GM21723 (cell line): ENCODE data around the gene NOS1AP.

ENCODE experiments used
- ATAC-seq: cut with Tn5 transposase; IDR thresholded peaks from one replicate; pipeline ENCODE4 v1.9.1; 2021; ENCODE audit warnings: mild to moderate bottlenecking, moderate library complexity; ENCODE audit not compliant: unreplicated experiment

Gene NOS1AP

DNA sequence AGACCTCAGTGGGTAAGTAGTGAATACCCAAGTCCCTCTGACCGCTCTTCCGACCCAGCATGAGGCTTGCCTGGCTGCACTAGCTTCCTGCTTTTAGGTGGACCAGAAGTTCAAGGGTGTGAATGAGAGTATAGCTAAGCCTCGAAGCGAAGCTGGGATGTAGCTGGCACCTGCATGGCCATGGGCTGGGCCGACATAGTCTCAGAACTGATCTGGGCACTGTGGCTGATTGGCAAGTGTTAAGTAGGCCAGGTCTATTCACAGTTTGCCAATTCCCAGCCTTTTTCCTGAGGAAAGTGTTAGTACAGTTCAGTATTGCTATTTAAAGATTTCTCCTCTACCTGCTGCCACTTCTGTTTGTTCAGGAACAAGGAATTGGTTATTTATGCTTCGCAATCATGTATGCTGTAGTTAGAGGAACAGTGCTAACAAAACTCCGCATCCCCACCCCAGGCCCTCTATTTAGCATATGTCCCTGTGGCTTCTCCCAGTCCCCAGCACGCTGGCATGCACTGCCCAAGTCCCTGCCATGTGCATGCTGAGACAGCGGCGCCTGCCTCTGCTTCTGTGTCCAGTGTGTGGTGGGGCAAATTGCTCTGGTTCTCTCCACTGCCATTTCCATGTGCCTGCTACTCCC is 290.9 kb downstream of the NOS1AP start:
- no peak for ATAC-seq

DNA sequence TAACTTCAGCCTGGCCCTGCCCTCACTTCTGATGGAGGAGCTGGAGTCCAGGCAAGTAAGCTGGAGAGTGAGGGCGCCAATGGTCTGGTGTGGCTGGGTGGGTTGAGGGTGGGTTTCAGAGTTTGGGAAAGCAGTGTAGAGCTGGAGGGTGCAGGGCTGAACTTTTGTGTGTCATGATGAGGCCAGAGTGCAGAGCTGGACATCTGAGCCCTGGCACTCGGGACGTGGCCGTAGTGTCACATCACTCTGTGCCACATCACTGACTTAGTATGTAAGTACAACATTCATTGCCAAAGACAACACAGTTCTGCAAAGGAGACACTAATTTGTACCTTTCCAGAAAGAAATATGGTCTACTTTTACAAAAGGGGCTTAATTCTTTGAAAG is 291.4 kb downstream of the NOS1AP start:
- ATAC-seq, result no peak

DNA sequence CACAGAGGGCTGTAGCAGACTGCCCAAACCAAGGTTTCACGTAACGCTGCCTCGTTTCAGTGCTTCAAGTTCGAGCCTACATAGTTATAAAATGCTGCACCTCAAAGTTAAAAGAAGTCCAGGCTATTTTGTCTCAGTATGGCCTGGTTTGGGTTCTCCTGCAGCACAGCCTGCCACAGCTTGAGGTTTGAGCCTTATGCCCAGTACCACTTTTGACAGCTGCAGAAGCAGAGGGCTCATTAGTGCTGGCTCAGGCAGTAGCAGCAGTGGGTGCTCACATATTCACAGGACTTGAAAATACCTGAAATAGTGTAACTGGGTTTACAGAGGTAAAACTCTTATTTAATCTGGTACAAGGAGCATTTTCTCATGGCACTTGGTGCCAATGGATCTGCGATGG is 291.9 kb downstream of the NOS1AP start:
- ATAC-seq, result peak; percentile 29

DNA sequence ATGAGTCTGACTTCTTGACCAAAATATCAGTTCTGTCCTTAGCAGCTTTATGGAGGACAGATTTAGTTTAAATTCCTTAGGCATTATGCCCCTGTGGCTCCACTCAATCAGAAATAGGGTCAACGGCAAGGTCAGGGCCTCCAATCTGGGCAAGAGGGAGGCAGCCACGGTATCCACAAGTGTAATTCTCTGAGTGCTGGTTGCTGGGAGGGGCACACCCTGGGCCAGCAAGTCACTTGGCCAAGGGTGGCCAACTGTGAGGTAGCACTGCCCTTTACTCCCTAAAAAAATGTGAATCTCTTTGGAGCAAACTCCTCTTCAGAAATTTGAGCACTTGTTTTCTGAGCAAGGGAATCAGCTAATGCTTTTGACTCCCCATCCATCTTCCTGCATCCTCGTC is 294.3 kb downstream of the NOS1AP start:
- ATAC-seq, result no peak

DNA sequence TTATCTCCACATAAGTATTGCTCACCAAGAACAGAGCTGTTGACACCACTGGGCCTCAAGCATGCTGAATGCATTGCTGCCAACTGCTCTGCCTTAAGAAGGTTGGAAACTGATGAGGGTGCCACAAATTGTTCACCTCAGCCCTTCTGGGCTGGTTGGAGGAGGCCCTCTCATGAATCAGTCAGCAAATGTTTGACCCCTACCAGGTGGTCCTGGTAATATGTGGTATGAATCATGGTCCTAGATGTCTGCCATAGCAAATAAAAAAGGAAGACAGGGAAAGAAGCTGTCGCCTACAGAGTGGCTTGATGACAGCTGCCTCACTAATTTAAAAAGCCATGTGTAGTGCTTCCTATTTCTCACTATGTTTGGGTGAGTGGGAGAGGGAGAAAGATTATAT is 295.0 kb downstream of the NOS1AP start:
- ATAC-seq, result no peak

DNA sequence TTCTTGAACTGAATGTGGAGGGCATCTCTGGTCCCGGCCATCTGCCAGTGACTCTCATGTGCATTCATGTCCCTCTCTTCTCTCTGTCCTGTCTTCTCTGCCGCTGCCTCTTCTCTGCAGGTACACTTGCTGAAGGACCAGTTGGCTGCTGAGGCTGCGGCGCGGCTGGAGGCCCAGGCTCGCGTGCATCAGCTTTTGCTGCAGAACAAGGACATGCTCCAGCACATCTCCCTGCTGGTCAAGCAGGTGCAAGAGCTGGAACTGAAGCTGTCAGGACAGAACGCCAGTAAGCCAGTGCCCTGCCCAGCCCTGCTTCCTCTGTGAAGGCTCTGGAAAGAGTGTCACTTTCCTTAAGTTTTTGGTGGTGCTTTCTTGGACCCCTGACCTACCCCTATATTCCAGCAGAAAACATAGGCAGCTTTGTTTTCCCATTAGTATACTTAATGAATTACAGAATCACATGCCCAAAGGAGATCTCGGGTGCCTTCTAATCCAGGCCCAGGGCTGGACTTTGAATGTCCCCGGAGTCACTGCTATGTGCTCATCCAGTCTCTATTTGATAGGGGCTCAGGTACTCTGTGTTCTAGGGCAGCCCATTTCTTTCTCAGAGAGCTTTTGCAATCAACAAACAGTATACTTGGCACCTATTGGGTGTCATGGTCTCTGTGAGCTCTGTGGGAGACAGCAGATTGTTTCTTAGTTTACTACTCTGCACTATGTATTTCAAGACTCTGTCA is 296.0 kb downstream of the NOS1AP start:
- ATAC-seq, result no peak

DNA sequence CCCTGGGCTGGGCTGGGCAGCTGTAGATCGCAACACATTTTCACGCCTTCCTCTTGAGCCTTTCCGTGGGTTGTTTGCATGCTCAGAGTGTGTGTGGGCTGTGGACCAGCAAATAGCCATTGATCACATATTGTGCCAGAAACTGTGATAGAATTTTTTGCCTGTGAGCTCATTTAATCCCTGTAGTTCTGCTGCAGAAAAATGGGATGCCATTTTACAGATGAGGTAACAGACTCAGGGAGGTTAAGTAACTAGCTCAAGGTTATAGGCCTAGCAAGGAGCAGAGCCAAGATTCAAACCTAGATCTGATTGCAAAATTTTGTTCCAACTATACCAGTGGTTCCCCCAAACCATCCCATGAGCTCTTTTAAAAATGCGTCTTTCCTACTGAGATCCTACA is 296.7 kb downstream of the NOS1AP start:
- no peak for ATAC-seq

DNA sequence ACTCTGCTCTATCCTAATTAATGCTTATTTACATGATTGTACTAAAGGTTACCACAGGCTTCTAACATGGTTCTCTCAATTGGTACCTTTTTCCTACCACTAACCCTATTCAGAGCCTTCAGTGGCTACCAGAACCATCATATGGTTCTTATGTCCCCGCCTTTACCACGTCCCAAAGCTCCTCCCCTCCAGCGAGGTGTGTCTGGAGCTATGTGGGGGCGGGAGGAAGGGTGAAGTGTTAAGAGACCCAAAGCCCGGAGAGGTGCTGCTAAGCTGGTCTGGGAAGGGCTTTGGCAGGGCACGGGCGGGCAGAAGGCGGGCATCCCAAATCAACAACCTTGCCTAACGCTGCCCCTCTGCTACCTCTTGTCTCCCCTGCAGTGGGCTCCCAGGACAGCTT is 297.2 kb downstream of the NOS1AP start:
- no peak for ATAC-seq

DNA sequence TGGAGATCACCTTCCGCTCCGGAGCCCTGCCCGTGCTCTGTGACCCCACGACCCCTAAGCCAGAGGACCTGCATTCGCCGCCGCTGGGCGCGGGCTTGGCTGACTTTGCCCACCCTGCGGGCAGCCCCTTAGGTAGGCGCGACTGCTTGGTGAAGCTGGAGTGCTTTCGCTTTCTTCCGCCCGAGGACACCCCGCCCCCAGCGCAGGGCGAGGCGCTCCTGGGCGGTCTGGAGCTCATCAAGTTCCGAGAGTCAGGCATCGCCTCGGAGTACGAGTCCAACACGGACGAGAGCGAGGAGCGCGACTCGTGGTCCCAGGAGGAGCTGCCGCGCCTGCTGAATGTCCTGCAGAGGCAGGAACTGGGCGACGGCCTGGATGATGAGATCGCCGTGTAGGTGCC is 297.6 kb downstream of the NOS1AP start:
- no peak for ATAC-seq

DNA sequence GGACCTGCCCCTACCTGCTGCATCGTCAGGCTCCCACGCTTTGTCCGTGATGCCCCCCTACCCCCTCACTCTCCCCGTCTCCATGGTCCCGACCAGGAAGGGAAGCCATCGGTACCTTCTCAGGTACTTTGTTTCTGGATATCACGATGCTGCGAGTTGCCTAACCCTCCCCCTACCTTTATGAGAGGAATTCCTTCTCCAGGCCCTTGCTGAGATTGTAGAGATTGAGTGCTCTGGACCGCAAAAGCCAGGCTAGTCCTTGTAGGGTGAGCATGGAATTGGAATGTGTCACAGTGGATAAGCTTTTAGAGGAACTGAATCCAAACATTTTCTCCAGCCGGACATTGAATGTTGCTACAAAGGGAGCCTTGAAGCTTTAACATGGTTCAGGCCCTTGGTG is 298.3 kb downstream of the NOS1AP start:
- no peak for ATAC-seq

DNA sequence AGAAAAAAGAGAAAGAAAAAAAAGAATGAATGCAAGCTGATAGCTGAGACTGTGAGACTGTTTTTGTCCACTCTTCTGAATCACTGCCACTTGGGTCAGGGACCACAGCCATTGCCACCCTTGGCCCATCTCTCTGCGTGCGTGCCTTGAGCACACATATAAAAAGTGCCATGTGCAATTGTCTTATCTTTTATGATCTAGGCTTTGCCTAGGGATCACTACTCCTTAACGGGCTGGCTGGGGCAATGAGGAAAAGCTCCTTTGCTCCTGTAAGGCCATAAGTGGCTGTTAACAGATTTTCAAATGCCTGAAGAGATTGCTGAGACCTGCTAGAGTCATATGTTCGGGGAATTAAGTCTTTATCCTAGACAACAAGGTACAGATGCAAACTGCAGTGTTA is 299.0 kb downstream of the NOS1AP start:
- ATAC-seq, result no peak

DNA sequence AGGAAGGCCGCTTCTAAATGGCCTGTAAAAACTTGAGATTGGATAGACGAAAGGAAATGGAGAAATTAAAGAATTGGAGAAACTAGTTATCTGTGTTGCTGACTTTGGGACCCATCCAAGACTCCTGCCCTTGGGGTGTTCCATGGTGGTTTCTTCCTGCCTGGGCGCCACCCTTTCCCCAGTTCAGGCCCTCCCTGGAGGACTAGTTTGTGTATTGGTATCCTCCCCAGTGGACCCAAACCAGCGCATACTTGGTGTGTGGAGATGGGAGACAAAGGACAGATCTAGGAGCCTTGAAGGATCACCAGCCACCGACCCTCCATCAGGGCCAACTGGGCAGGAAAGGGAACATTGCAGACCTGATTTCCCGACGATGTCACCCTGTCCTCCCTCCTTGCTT is 300.1 kb downstream of the NOS1AP start:
- ATAC-seq, result no peak

DNA sequence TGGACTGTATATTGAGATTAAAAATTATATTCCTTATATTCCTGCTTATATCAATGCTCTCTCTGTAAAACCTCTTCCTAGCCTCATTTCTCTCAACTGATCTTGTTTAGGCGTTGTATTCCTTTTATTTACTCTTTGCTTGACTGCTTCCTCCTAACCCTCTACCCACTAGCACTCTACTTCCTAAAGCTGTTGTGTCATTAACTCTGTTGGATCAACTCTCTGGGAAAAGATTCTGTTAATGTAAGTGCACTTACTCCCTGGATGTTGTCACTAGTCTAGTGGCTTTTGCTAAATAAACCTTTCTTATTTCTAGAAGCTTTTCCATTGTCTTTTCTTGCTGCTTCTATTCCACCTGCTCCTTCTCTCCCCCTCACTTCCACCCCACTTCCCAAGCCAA is 300.7 kb downstream of the NOS1AP start:
- ATAC-seq, result no peak

DNA sequence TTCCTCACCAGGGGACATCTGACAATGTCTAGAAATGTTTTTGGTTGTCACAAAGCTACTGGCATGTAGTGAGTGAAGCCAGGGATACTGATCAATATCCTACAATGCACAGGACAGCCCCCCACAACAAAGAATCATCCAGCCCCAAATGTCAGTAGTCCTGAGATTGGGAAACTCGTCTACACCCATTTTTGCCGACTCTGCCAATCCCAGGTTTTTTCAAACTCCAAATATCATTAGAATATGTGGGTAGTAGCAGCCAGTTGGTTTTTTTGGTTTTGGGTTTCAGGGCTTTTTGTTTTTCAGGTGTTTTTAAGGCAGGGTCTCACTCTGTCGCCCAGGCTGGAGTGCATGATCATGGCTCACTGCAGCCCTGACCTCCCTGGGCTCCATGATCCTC is 301.2 kb downstream of the NOS1AP start:
- ATAC-seq, result no peak

DNA sequence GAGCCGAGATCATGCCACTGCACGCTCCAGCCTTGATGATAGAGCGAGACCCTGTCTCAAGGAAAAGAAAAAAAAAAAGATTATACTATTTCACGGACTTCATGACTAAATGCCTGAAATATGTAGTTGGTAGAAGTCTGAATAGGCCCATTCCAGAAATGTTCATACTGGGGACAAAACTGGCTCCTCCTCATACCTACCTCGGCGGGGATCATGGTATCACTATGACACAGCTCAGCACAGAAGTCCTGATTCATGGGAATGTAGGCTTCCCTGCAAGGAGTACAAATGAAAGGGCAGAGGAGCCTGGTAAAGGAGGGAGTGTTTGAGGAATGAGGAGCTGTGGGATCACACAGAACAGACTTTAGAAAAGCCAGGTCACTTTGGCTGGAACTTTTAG is 302.1 kb downstream of the NOS1AP start:
- no peak for ATAC-seq

DNA sequence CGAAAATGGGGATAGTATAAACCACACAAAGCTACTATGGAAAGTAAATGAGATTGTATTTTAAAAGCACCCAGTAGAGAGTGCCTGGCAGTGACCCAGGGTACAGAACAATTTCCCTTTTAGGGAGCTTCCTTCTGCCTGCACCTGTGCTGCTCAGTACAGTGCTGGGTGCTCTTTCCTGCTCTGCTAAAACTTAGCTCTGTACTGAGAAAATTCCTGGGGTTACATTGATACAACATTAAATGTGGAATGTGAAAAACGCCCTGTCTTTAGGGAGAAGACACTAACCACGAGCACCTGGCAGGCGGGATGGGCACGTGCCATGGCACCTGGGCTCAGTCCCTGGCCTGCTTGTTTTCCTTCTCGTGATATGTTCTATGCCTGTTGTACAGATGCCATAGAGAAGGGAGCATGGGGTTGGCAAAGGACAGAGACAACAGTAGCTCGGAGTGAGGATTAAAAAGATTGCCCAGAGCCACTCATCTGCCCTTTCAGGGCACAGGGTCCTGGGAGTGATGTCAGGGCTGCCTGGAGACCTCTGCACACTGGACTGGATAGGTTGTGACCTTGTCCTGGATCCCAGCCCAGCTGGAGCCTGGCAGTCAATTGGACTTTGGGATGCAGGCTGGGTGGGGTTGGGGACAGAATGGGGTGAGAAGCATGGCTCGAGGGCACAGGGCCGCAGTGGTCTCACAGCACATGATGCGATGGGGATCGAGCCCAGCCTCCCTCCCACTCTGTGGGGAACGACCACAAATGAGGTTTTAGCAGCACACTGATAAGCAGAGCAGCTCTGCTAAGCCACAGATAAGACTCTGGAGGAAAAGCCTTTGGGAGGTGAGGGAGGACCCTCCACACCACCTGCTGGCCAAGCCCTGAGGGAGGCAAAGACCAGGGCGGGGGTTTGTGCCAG is 302.9 kb downstream of the NOS1AP start:
- no peak for ATAC-seq

DNA sequence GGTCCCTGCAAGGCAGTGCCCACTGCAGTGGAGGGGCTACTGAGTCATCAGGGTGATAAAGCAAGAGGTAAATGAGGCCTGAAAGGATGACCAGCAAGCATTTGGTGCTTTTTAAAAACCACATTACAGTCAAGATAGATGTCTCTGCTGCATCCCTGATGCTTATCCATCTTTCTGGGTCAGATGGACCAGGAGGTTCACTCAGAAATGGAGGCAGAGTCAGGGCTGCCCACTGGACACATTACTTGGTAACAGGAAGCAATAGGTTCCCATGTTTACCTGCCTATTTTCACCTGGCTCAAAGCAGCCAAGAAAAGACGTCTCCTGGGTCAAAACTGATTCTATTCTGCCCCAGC is 303.6 kb downstream of the NOS1AP start:
- no peak for ATAC-seq

DNA sequence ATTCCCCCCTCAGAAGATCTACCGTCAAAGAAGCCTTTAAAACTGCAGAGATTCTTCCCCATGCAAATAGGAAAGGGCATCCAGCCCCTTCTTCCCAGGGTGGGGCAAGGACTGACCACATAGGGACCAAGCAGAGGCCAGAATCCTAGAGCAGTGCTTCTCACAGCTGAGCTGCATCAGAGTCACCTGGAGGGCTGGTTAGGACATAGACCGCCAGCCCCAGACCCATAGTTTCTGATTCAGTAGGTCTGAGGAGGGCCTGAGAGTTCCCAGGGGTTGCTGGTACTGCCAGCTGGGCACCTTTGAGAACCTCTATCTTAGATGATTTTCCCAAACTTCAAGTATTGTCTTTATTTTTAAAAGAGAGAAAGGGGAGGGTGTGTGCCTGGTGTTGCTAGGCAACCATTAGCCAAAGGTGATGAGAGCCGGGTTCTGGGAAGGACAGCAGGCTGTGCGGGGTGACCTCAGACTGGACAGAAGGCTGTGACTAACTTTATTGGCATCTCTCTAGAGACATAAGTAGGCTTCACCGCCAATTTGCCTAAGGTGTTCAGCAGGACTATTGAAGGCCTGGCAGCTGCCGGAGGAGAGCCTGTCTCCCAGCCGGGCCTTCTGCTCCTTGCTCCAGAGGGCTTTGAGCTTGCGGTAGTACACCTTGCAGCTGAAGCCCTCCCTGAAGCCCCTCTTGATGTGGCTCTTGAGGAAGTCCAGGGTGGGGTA is 304.2 kb downstream of the NOS1AP start:
- ATAC-seq, result no peak

DNA sequence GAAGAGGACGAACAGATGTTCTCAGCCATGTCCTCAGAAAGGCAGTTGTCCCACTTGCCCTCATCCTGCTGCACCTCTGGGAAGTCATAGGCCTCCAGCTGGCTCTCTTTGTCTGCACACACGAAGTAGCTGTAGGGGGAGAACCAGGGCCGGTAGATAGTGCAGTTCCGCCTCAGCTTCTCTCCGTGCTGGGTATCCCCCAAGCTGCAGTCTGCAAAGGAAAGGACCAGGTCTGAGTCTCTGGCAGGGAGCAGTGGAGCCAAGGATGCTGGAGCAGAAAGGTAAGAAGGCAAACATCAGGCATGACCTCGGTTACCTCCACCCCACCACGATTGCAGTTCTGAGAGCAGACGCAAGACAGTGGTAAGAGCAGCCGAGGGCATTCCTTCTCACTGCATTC is 304.9 kb downstream of the NOS1AP start:
- no peak for ATAC-seq

DNA sequence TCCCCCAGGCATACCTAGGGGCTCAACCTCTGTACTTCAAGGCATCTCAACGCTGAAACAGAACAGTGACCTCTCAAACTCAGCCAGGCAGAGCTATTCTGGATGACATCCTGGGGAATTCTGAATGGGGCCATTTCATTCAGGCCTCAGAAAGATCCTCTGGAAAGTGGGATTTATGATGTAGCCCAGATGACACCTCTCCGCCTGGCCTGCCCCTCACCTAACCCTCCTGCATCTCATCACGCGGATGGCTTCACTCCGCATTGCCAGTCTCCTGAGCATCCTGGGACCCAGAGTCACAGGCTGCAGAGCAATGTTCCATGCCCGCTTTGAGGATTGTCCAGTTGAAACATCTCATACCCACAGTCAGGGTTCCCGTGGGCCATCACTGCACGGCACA is 306.0 kb downstream of the NOS1AP start:
- no peak for ATAC-seq

DNA sequence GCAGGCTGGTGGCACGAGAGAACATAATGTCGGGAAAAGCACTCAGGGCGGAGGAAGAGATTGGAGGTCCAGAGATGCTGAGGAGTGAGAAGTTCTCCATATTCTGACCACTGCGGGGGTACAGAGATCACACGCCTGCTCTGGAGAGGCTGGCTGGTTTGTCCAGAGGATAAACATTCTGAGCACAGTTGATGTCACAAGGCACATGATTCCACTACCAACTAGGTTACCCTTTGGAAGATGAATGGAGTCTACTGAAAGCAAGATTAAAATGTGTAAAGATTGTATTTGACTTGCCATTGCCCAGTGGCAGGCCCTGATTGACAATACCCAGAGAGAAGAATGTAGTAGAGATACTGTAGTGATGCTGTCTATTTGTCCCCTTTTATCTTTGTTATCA is 307.2 kb downstream of the NOS1AP start, which contains the start of gene SPATA46:
SPATA46 (minus strand) TSS at position 164 of the 400 bp plus-strand sequence; CDS start at position 100, 64 bp downstream.
- ATAC-seq, result no peak
